ENCODE results near the gene RAD51B. TPM values are rescaled to one million over a fixed set of nuclear protein-coding genes. Genes with fewer than 3 reads are reported as not detected.

Gene RAD51B
- total RNA-seq, 1 experiment from 2014 or later = 8.5 TPM

- DNase-seq (ENCODE audit: low read depth, low spot score) (no peak), ATAC-seq (no peak)
- no TSS peak for BruUV-seq (replicated peaks)
- intact Hi-C loops (cut with micrococcal nuclease; ENCODE audit: unreplicated experiment) = no loop called here
- Histone ChIP-seq H3K27me3 (ENCODE audit: control insufficient read depth, insufficient read depth, low read length) (no peaks in the 10 kb centered on the region), H3K4me1 (ENCODE audit: control insufficient read depth, insufficient read depth, low read length) (no peaks in the 10 kb centered on the region), H3K9me3 (ENCODE audit: control insufficient read depth, insufficient read depth, low read depth, low read length) (no peaks in the 10 kb centered on the region), H3K4me3 (ENCODE audit: low read depth in 2 of 2, low read length in 2 of 2) (no peak overlapping the region), H3K27ac (ENCODE audit: low read length) (no peak overlapping the region), H3K36me3 (ENCODE audit: control insufficient read depth, insufficient read depth, low read length) (no peaks in the 10 kb centered on the region)
- in situ Hi-C loops (cut with HindIII; ENCODE audit: low pct_unique_long_range_greater_than_20kb, low sequenced_read_pairs) = no loop called here
- TF ChIP-seq POLR2AphosphoS5 (IDR thresholded peaks at IDR 0.05; ENCODE audit: low read depth, low read length) = no peak
- no peak for TF ChIP-seq SIN3A (IDR thresholded peaks at IDR 0.05; ENCODE audit: borderline replicate concordance, insufficient read depth, low read depth, low read length)
- no peak for TF ChIP-seq TCF7L2 (IDR thresholded peaks at IDR 0.05; ENCODE audit: low read depth, low read length)
- no peak for TF ChIP-seq REST (IDR thresholded peaks at IDR 0.05; ENCODE audit: insufficient read depth in 1 of 2, low read depth in 2 of 2, low read length in 1 of 2)
- no peak for TF ChIP-seq CTCF (IDR thresholded peaks at IDR 0.05)
- CTCF ChIA-PET = no interaction called here
- POLR2A ChIA-PET = no interaction called here
Observed at GRCh38 chr14:68542346-68542745, 722.8 kb downstream of the RAD51B start.

GRCh38 chr14:68543516-68543915 lies 723.9 kb downstream of the RAD51B start:
- intact Hi-C loops (cut with micrococcal nuclease; ENCODE audit: unreplicated experiment) (no loop called here), in situ Hi-C loops (cut with HindIII; ENCODE audit: low pct_unique_long_range_greater_than_20kb, low sequenced_read_pairs) (no loop called here)
- Histone ChIP-seq H3K4me1 (ENCODE audit: control insufficient read depth, insufficient read depth, low read length) (peaks cover 7% of the 10 kb centered on the region; the same call in 1 of the 2 replicates), H3K27ac (ENCODE audit: low read length) (no peak overlapping the region), H3K36me3 (ENCODE audit: control insufficient read depth, insufficient read depth, low read length) (no peaks in the 10 kb centered on the region), H3K27me3 (ENCODE audit: control insufficient read depth, insufficient read depth, low read length) (no peaks in the 10 kb centered on the region), H3K4me3 (ENCODE audit: low read depth in 2 of 2, low read length in 2 of 2) (no peak overlapping the region), H3K9me3 (ENCODE audit: control insufficient read depth, insufficient read depth, low read depth, low read length) (no peaks in the 10 kb centered on the region)
- no peak for TF ChIP-seq CTCF (IDR thresholded peaks at IDR 0.05)
- no peak for TF ChIP-seq REST (IDR thresholded peaks at IDR 0.05; ENCODE audit: insufficient read depth in 1 of 2, low read depth in 2 of 2, low read length in 1 of 2)
- no peak for TF ChIP-seq TCF7L2 (IDR thresholded peaks at IDR 0.05; ENCODE audit: low read depth, low read length)
- no peak for TF ChIP-seq POLR2AphosphoS5 (IDR thresholded peaks at IDR 0.05; ENCODE audit: low read depth, low read length)
- no peak for TF ChIP-seq SIN3A (IDR thresholded peaks at IDR 0.05; ENCODE audit: borderline replicate concordance, insufficient read depth, low read depth, low read length)
- ATAC-seq (no peak), DNase-seq (ENCODE audit: low read depth, low spot score) (no peak)
- ChIA-PET CTCF (no interaction called here), POLR2A (no interaction called here)
- BruUV-seq (replicated peaks) = no TSS peak
